IPS-18a (cell line): Measurements from ENCODE around the gene CUL7.
"Not testable (repeated sequence)": the region's sequence is repeated elsewhere in the genome, so short reads cannot be mapped to it uniquely, and the experiment has no call there.

Source experiments
- H3K27ac ChIP-seq: one replicate; pipeline ENCODE4 v1.5.1; 2013; ENCODE audit warnings: low read length
- H3K27me3 ChIP-seq: one replicate; pipeline ENCODE4 v1.6.1; 2013; ENCODE audit warnings: mild to moderate bottlenecking, low read length; ENCODE audit not compliant: control insufficient read depth, insufficient read depth
- H3K36me3 ChIP-seq: one replicate; pipeline ENCODE4 v1.6.1; 2013; ENCODE audit warnings: low read depth, low read length; ENCODE audit not compliant: control insufficient read depth
- H3K4me1 ChIP-seq: one replicate; pipeline ENCODE4 v1.6.1; 2013; ENCODE audit warnings: low read depth, low read length; ENCODE audit not compliant: control insufficient read depth
- H3K4me3 ChIP-seq: one replicate; pipeline ENCODE4 v1.5.1; 2013; ENCODE audit warnings: low read length
- H3K9ac ChIP-seq: one replicate; pipeline ENCODE4 v1.6.1; 2013; ENCODE audit warnings: mild to moderate bottlenecking, low read length, moderate library complexity
- H3K9me3 ChIP-seq: one replicate; pipeline ENCODE4 v1.6.1; 2013; ENCODE audit warnings: low read depth, low read length; ENCODE audit not compliant: control insufficient read depth

CUL7 gene

GRCh38 chr6:43089874-43090558, 36.4 kb upstream of the CUL7 start:
- Histone ChIP-seq H3K27me3 (no peaks in the 10 kb centered on the region), H3K36me3 (no peaks in the 10 kb centered on the region), H3K9ac (peak overlapping the region; percentile 31), H3K9me3 (no peaks in the 10 kb centered on the region), H3K27ac (peak overlapping the region; percentile 56), H3K4me3 (peak overlapping the region; percentile 46), H3K4me1 (peaks cover 38% of the 10 kb centered on the region)

GRCh38 chr6:43089467-43089866, 35.8 kb upstream of the CUL7 start:
- Histone ChIP-seq H3K27me3 (no peaks in the 10 kb centered on the region), H3K9ac (peak overlapping the region; percentile 31), H3K27ac (peak overlapping the region; percentile 56), H3K36me3 (no peaks in the 10 kb centered on the region), H3K4me1 (peaks cover 38% of the 10 kb centered on the region), H3K9me3 (no peaks in the 10 kb centered on the region), H3K4me3 (peak overlapping the region; percentile 46)

GRCh38 chr6:43088654-43089056, 35.0 kb upstream of the CUL7 start:
- Histone ChIP-seq H3K36me3 (no peaks in the 10 kb centered on the region), H3K4me1 (peaks cover 32% of the 10 kb centered on the region), H3K27me3 (no peaks in the 10 kb centered on the region), H3K9ac (no peak overlapping the region), H3K9me3 (no peaks in the 10 kb centered on the region), H3K4me3 (peak overlapping the region; percentile 46), H3K27ac (no peak overlapping the region)

- no peaks in the 10 kb centered on the region for H3K36me3 ChIP-seq
- no peak overlapping the region for H3K4me3 ChIP-seq
- no peaks in the 10 kb centered on the region for H3K9me3 ChIP-seq
- H3K27me3 ChIP-seq = no peaks in the 10 kb centered on the region
- no peak overlapping the region for H3K9ac ChIP-seq
- no peak overlapping the region for H3K27ac ChIP-seq
- H3K4me1 ChIP-seq = peaks cover 26% of the 10 kb centered on the region
These were observed 32.5 kb upstream of the CUL7 start for GRCh38 chr6:43086022-43086658.

GRCh38 chr6:43082806-43083655, 29.4 kb upstream of the CUL7 start:
- Histone ChIP-seq H3K9me3 (no peaks in the 10 kb centered on the region), H3K36me3 (no peaks in the 10 kb centered on the region), H3K9ac (no peak overlapping the region), H3K4me3 (no peak overlapping the region), H3K27me3 (no peaks in the 10 kb centered on the region), H3K27ac (no peak overlapping the region), H3K4me1 (peaks cover 8% of the 10 kb centered on the region)

GRCh38 chr6:43081922-43082321, 28.3 kb upstream of the CUL7 start:
- H3K27me3 ChIP-seq, H3K9me3 ChIP-seq, H3K9ac ChIP-seq, H3K4me3 ChIP-seq, H3K27ac ChIP-seq, H3K36me3 ChIP-seq: not testable (repeated sequence)
- H3K4me1 ChIP-seq = peaks cover 17% of the 10 kb centered on the region

- no peak overlapping the region for H3K9ac ChIP-seq
- H3K36me3 ChIP-seq = no peaks in the 10 kb centered on the region
- no peak overlapping the region for H3K27ac ChIP-seq
- H3K9me3 ChIP-seq = no peaks in the 10 kb centered on the region
- peaks cover 17% of the 10 kb centered on the region for H3K4me1 ChIP-seq
- H3K4me3 ChIP-seq = no peak overlapping the region
- H3K27me3 ChIP-seq = no peaks in the 10 kb centered on the region
These were observed 27.4 kb upstream of the CUL7 start for GRCh38 chr6:43081043-43081442.

GRCh38 chr6:43078691-43079090, 25.0 kb upstream of the CUL7 start:
- Histone ChIP-seq H3K4me1 (peaks cover 32% of the 10 kb centered on the region), H3K36me3 (no peaks in the 10 kb centered on the region), H3K9me3 (no peaks in the 10 kb centered on the region), H3K9ac (no peak overlapping the region), H3K4me3 (no peak overlapping the region), H3K27me3 (no peaks in the 10 kb centered on the region), H3K27ac (no peak overlapping the region)

GRCh38 chr6:43077981-43078511, 24.4 kb upstream of the CUL7 start:
- Histone ChIP-seq H3K27me3 (no peaks in the 10 kb centered on the region), H3K36me3 (no peaks in the 10 kb centered on the region), H3K9ac (no peak overlapping the region), H3K4me3 (peak overlapping the region; percentile 97), H3K4me1 (peaks cover 32% of the 10 kb centered on the region), H3K27ac (no peak overlapping the region), H3K9me3 (no peaks in the 10 kb centered on the region)

GRCh38 chr6:43077333-43077809, 23.7 kb upstream of the CUL7 start:
- peak overlapping the region; percentile 97 for H3K4me3 ChIP-seq
- H3K36me3 ChIP-seq = no peaks in the 10 kb centered on the region
- H3K27me3 ChIP-seq = no peaks in the 10 kb centered on the region
- H3K27ac ChIP-seq = no peak overlapping the region
- H3K9ac ChIP-seq = peak overlapping the region; percentile 88
- no peaks in the 10 kb centered on the region for H3K9me3 ChIP-seq
- peaks cover 32% of the 10 kb centered on the region for H3K4me1 ChIP-seq
